Gastrocnemius medialis (tissue), 4 donors: ENCODE results near the gene ATG5. TPM values are rescaled to one million over a fixed set of nuclear protein-coding genes. Genes with fewer than 3 reads are reported as not detected.

Source experiments
- ATAC-seq, 2 donors: fragments of 150-250 bp; one replicate each; pipeline ENCODE4 v1.9.1; 2016
- DNase-seq, 2 donors: peaks; one replicate each; pipeline ENCODE4 v3.0.0-alpha.2; 2019
- H3K27ac ChIP-seq, 4 donors: fragments of 200-600 bp; sonication (generic); 1 replicate in 1 of 4; 2 replicates in 3 of 4; pipeline ENCODE4 v1.5.1; 2016 to 2018; ENCODE audit warnings: mild to moderate bottlenecking in 2 of 4, moderate library complexity in 1 of 4
- H3K27me3 ChIP-seq, 3 donors: fragments of 200-600 bp; sonication (generic) in 2 of 3; 1 replicate in 1 of 3; 2 replicates in 2 of 3; pipeline versions ENCODE4 v1.5.1 to v1.6.0; 2016 to 2019; ENCODE audit warnings: mild to moderate bottlenecking in 1 of 3, moderate library complexity in 1 of 3
- H3K36me3 ChIP-seq, 2 donors: fragments of 200-600 bp; sonication (generic) in 1 of 2; one replicate each; pipeline ENCODE4 v1.5.1; 2017 to 2018
- H3K4me1 ChIP-seq, 2 donors: fragments of 200-600 bp; sonication (generic) in 1 of 2; one replicate each; pipeline ENCODE4 v1.5.1; 2016 to 2017; ENCODE audit warnings: mild to moderate bottlenecking in 2 of 2
- H3K4me3 ChIP-seq, 4 donors: fragments of 200-600 bp; sonication (generic) in 3 of 4; 1 replicate in 1 of 4; 2 replicates in 3 of 4; pipeline ENCODE4 v1.5.1; 2016 to 2019; ENCODE audit warnings: mild to moderate bottlenecking in 2 of 4
- H3K9me3 ChIP-seq, 3 donors: fragments of 200-600 bp; sonication (generic) in 2 of 3; 1 replicate in 1 of 3; 2 replicates in 2 of 3; pipeline ENCODE4 v1.5.1; 2016 to 2019
- POLR2A ChIP-seq, 2 donors: fragments of 450-650 bp; IDR thresholded peaks; one replicate each; pipeline ENCODE4 v1.6.1; 2017; ENCODE audit warnings: antibody characterized with exemption in 2 of 2, mild to moderate bottlenecking in 2 of 2, moderate library complexity in 2 of 2
- in situ Hi-C, 4 donors: fragments of 200-750 bp; cut with MboI; loops; one replicate each; pipeline versions ENCODE4 v1.15.0 to v1.8.0; 2017; ENCODE audit warnings: low sequenced_read_pairs in 4 of 4
- intact Hi-C: fragments of 100-400 bp; cut with DNase I; formaldehyde crosslinking; loops from one replicate; pipeline ENCODE4 v1.15.1; 2023; ENCODE audit warnings: low total_unique reads
- total RNA-seq, 4 donors: library from RNA; depleted of rRNA; stranded (reverse); fragments of >200 nt; gene quantifications; one replicate each; pipeline versions ENCODE4 v1.1.0 to v1.2.3, GENCODE V29; 2016
- TF ChIP-seq, protein P1 (sequence below), 5 experiments: fragments of 450-650 bp in 3 of 5; fragments of 200-600 bp in 2 of 5; sonication (generic) in 2 of 5; IDR thresholded peaks in 4 of 5; conservative IDR thresholded peaks in 1 of 5; 1 replicate in 4 of 5; 2 replicates in 1 of 5; pipeline ENCODE4 v1.5.1; 2016 to 2019; ENCODE audit warnings: antibody characterized with exemption in 5 of 5, mild to moderate bottlenecking in 3 of 5, moderate library complexity in 3 of 5

The ATG5 gene
- total RNA-seq, 4 donors from 2014 or later = 18.9 to 22.3 (median 20.1) TPM

DNA sequence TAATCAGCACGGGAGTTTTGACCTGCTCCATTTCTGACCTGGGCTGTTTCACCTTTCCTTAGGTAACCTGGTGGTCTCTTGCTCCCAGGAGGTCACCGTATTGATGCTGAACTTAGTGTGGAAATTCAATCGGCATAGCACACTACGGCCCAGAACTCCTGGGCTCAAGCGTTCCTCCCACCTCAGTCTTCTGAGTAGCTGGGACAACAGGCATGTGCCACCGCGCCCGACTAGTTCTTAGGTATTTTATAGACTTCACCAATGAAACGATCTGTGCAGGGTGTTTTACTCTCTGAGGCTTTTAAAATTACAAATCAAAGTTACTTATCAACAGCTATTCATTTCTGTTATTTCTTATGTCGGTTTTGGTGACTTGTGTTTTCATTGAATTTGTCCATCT, 42.1 kb downstream of the ATG5 start:
- ATAC-seq (no peak), DNase-seq (no peak)
- Histone ChIP-seq H3K4me3 (no peak overlapping the region), H3K4me1 (peaks cover 2 to 3% of the 10 kb centered on the region in 2 donors), H3K9me3 (no peaks in the 10 kb centered on the region), H3K27ac (no peak overlapping the region), H3K27me3 (no peaks in the 10 kb centered on the region), H3K36me3 (peaks cover 0 to 8% of the 10 kb centered on the region in 2 donors)
- intact Hi-C loops (no loop called here), in situ Hi-C loops (no loop called here)
- TF ChIP-seq POLR2A (IDR thresholded peaks at IDR 0.05) = no peak
- TF ChIP-seq, protein P1, sequence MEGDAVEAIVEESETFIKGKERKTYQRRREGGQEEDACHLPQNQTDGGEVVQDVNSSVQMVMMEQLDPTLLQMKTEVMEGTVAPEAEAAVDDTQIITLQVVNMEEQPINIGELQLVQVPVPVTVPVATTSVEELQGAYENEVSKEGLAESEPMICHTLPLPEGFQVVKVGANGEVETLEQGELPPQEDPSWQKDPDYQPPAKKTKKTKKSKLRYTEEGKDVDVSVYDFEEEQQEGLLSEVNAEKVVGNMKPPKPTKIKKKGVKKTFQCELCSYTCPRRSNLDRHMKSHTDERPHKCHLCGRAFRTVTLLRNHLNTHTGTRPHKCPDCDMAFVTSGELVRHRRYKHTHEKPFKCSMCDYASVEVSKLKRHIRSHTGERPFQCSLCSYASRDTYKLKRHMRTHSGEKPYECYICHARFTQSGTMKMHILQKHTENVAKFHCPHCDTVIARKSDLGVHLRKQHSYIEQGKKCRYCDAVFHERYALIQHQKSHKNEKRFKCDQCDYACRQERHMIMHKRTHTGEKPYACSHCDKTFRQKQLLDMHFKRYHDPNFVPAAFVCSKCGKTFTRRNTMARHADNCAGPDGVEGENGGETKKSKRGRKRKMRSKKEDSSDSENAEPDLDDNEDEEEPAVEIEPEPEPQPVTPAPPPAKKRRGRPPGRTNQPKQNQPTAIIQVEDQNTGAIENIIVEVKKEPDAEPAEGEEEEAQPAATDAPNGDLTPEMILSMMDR (IDR thresholded peaks at IDR 0.05 in 4 of 5, conservative IDR thresholded peaks at IDR 0.05 in 1 of 5) = no peak

DNA sequence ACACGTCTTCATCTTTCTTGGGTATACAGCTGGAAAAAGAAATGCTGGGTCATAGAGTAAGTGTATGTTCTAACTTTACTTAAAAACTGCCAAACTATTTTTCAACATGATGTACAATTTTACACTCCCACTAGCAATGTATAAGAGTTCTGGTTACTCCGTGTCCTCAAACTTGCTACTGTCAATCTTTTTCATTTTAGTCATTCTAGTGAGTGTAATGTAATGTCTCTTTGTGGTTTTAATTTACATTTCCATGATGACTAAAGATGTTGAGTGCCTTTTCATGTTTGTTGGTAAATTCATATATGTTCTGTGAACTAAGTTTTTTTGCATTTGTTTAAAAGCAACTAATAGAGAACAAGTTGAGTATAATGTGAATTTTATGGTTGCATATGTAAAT, 43.9 kb downstream of the ATG5 start:
- Histone ChIP-seq H3K9me3 (no peaks in the 10 kb centered on the region), H3K4me1 (peaks cover 2 to 3% of the 10 kb centered on the region in 2 donors), H3K27me3 (no peaks in the 10 kb centered on the region), H3K36me3 (peaks cover 0 to 8% of the 10 kb centered on the region in 2 donors), H3K27ac (no peak overlapping the region), H3K4me3 (no peak overlapping the region)
- ATAC-seq (no peak), DNase-seq (no peak)
- intact Hi-C loops (no loop called here), in situ Hi-C loops (no loop called here)
- no peak for TF ChIP-seq POLR2A (IDR thresholded peaks at IDR 0.05)
- TF ChIP-seq, protein P1 (IDR thresholded peaks at IDR 0.05 in 4 of 5, conservative IDR thresholded peaks at IDR 0.05 in 1 of 5) = no peak

DNA sequence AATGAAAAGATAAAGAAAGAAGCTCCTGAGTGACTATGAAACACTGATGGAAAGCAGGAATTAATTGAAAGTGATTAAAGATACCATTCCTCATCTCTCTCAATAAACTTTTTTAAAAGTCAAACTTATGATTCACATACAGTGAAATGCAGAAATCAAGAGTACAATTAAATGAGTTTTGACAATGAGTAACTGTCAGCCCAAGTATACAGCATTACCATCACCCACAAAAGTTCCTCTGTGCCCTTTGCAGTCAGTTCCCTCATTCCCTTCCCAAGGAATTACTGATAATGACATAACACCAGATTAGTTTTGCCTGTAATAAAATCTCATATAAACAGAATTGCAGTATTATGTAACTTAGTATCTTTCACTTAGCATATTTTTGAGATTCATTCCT, 44.5 kb downstream of the ATG5 start:
- no peaks in the 10 kb centered on the region for H3K9me3 ChIP-seq
- H3K27ac ChIP-seq = no peak overlapping the region
- TF ChIP-seq, protein P1 (IDR thresholded peaks at IDR 0.05 in 4 of 5, conservative IDR thresholded peaks at IDR 0.05 in 1 of 5) = no peak
- TF ChIP-seq POLR2A (IDR thresholded peaks at IDR 0.05) = no peak
- H3K4me3 ChIP-seq = no peak overlapping the region
- in situ Hi-C loops (no loop called here), intact Hi-C loops (no loop called here)
- no peaks in the 10 kb centered on the region for H3K27me3 ChIP-seq
- peaks cover 0 to 8% of the 10 kb centered on the region in 2 donors for H3K36me3 ChIP-seq
- ATAC-seq (no peak), DNase-seq (no peak)
- peaks cover 2 to 3% of the 10 kb centered on the region in 2 donors for H3K4me1 ChIP-seq

DNA sequence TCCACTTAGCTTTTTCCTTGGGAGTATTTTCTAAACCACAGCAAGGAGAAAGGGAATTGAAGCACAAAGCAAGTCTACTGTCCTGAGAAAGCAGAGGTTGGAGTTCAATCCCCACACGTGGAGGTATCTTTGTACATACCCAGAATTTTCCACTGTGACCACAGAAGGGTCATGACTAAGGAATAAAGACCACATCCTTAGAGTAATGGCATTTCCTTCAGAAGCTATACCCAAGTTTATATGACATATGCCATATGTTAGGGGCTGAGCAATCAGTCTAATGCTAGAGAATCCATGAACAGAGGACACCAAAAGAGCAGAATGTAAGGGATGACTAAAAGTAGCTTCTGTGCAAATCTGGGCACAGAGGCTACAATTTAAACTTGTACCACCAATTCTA, 46.4 kb downstream of the ATG5 start:
- intact Hi-C loops = no loop called here
- in situ Hi-C loops = no loop called here
- TF ChIP-seq, protein P1 (IDR thresholded peaks at IDR 0.05 in 4 of 5, conservative IDR thresholded peaks at IDR 0.05 in 1 of 5) = no peak
- no peak for TF ChIP-seq POLR2A (IDR thresholded peaks at IDR 0.05)

DNA sequence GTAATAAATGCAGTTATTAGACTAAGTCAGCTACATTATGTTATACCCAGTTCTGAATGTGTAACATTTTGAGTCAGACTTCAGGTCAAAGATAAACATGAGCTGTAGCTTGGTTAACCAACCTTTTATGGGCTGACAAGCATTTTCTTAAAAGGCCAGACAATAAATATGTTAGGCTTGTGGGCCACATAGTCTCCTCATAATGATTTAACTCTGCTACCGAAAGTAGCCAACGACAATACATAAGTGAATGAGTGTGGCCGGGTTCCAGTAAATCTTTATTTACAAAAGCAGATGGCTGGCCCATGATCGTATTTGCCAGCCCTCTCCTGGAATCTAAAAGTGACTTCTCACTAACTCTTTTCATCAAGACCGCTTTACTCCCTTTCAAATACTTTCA, 49.9 kb downstream of the ATG5 start:
- DNase-seq = no peak
- in situ Hi-C loops = no loop called here
- Histone ChIP-seq H3K9me3 (no peaks in the 10 kb centered on the region), H3K36me3 (peaks cover 0 to 8% of the 10 kb centered on the region in 2 donors), H3K27me3 (no peaks in the 10 kb centered on the region), H3K4me3 (no peak overlapping the region), H3K27ac (no peak overlapping the region), H3K4me1 (no peaks in the 10 kb centered on the region)
- ATAC-seq = no peak
- intact Hi-C loops = no loop called here
- TF ChIP-seq, protein P1 (IDR thresholded peaks at IDR 0.05 in 4 of 5, conservative IDR thresholded peaks at IDR 0.05 in 1 of 5) = no peak
- no peak for TF ChIP-seq POLR2A (IDR thresholded peaks at IDR 0.05)

More for the DNA sequence above, 46.4 kb downstream of the ATG5 start:
- Histone ChIP-seq H3K4me1 (peaks cover 2 to 3% of the 10 kb centered on the region in 2 donors), H3K27ac (no peak overlapping the region), H3K36me3 (peaks cover 0 to 8% of the 10 kb centered on the region in 2 donors), H3K4me3 (no peak overlapping the region), H3K9me3 (no peaks in the 10 kb centered on the region), H3K27me3 (no peaks in the 10 kb centered on the region)
- DNase-seq (no peak), ATAC-seq (no peak)
